PC-3 (cell line): Measurements from ENCODE around the gene CLDN17. TPM values are rescaled to one million over a fixed set of nuclear protein-coding genes. Genes with fewer than 3 reads are reported as not detected.

Experiments
- ATAC-seq: fragments of 200-7000 bp; cut with Tn5 transposase; 2 replicates; pipeline ENCODE4 v1.9.1; 2020; ENCODE audit warnings: mild to moderate bottlenecking, moderate library complexity
- BruUV-seq: library from RNA; stranded (reverse); fragments of 400-500 nt; replicated peaks from 2 replicates; lab custom pipeline; 2021; lab: Mats Ljungman, UMichigan
- CTCF ChIA-PET: fragments of 300-600 bp; sonication (Branson Sonifier 250); formaldehyde crosslinking; loops from one replicate; lab custom pipeline; 2022; ENCODE audit warnings: antibody characterized with exemption; lab: Charles Lee
- POLR2A ChIA-PET: fragments of 300-600 bp; sonication (Branson Sonifier 250); formaldehyde crosslinking; loops from one replicate; lab custom pipeline; 2022; ENCODE audit warnings: antibody characterized with exemption; ENCODE audit not compliant: unreplicated experiment; lab: Charles Lee
- DNase-seq: peaks from one replicate; pipeline ENCODE4 v3.0.0-alpha.2; 2015
- H2AFZ ChIP-seq: fragments of 300-600 bp; sonication (generic); 2 replicates; pipeline ENCODE4 v1.6.0; 2016; ENCODE audit warnings: antibody characterized with exemption, low read length
- H3F3A ChIP-seq: fragments of 300-600 bp; sonication (generic); one replicate; pipeline ENCODE4 v1.6.0; 2017; ENCODE audit warnings: antibody characterized with exemption, low read length, control low read depth, mild to moderate bottlenecking; ENCODE audit not compliant: unreplicated experiment
- H3K27ac ChIP-seq: fragments of 300-600 bp; sonication (generic); 2 replicates; pipeline ENCODE4 v1.5.1; 2016; ENCODE audit warnings: mild to moderate bottlenecking, low read length
- H3K27me3 ChIP-seq: fragments of 300-600 bp; sonication (generic); 2 replicates; pipeline ENCODE4 v1.6.1; 2016; ENCODE audit warnings: low read length, mixed read lengths
- H3K36me3 ChIP-seq: fragments of 300-600 bp; sonication (generic); 2 replicates; pipeline ENCODE4 v1.6.1; 2016; ENCODE audit warnings: low read depth, mixed run types, low read length, mixed read lengths
- H3K4me1 ChIP-seq: fragments of 300-600 bp; sonication (generic); 2 replicates; pipeline ENCODE4 v1.5.1; 2016; ENCODE audit warnings: low read length; ENCODE audit not compliant: insufficient read depth
- H3K4me2 ChIP-seq: fragments of 300-600 bp; sonication (generic); 2 replicates; pipeline ENCODE4 v1.6.0; 2016; ENCODE audit warnings: low read length
- H3K4me3 ChIP-seq: fragments of 300-600 bp; sonication (generic); 2 replicates; pipeline ENCODE4 v1.5.1; 2016; ENCODE audit warnings: mild to moderate bottlenecking, low read length, mixed read lengths
- H3K79me2 ChIP-seq: fragments of 300-600 bp; sonication (generic); 2 replicates; pipeline ENCODE4 v1.6.1; 2017; ENCODE audit warnings: low read length, mixed read lengths
- H3K9ac ChIP-seq: fragments of 300-600 bp; sonication (generic); 2 replicates; pipeline ENCODE4 v1.6.0; 2016; ENCODE audit warnings: mild to moderate bottlenecking, low read length
- H3K9me2 ChIP-seq: fragments of 300-600 bp; sonication (generic); replicated peaks from 2 replicates; pipeline ENCODE4 v1.6.1; 2016; ENCODE audit warnings: mixed run types, low read length, mixed read lengths
- H3K9me3 ChIP-seq: fragments of 300-600 bp; sonication (generic); 2 replicates; pipeline ENCODE4 v1.6.1; 2016; ENCODE audit warnings: low read length, mixed read lengths
- H4K20me1 ChIP-seq: fragments of 300-600 bp; sonication (generic); 2 replicates; pipeline ENCODE4 v1.6.1; 2016; ENCODE audit warnings: low read length, mixed read lengths
- CTCF ChIP-seq: fragments of 300-600 bp; sonication (generic); conservative IDR thresholded peaks from 2 replicates; pipeline ENCODE4 v1.5.1; 2017; ENCODE audit warnings: antibody characterized with exemption, low read depth, mild to moderate bottlenecking, low read length
- EZH2 ChIP-seq: fragments of 300-600 bp; sonication (generic); IDR thresholded peaks from one replicate; pipeline ENCODE4 v1.6.1; 2017; ENCODE audit warnings: antibody characterized with exemption, mild to moderate bottlenecking, low read length; ENCODE audit not compliant: unreplicated experiment
- EZH2phosphoT487 ChIP-seq: fragments of 300-600 bp; sonication (generic); IDR thresholded peaks from 2 replicates; pipeline ENCODE4 v1.6.1; 2018; ENCODE audit warnings: mild to moderate bottlenecking, antibody characterized with exemption, low read length, borderline replicate concordance
- intact Hi-C: fragments of 100-400 bp; cut with micrococcal nuclease; formaldehyde crosslinking; loops from 2 replicates; pipeline ENCODE4 v1.9.0; 2023
- total RNA-seq: library from RNA; depleted of rRNA; stranded (reverse); fragments of >200 nt; gene quantifications from 2 replicates; pipeline ENCODE4 v1.2.3, GENCODE V29; 2014

The CLDN17 gene
- total RNA-seq, 1 experiment from 2014 or later: not detected

- H3K27ac ChIP-seq: no peak overlapping the region
- H4K20me1 ChIP-seq: no peaks in the 10 kb centered on the region
- CTCF ChIA-PET: no interaction called here
- ATAC-seq (no peak), DNase-seq (no peak)
- no peak overlapping the region for H3K4me2 ChIP-seq
- H3F3A ChIP-seq: no peaks in the 10 kb centered on the region
- H3K79me2 ChIP-seq: no peaks in the 10 kb centered on the region
- POLR2A ChIA-PET: no interaction called here
- H3K9me2 ChIP-seq: no peaks in the 10 kb centered on the region; the same call in 1 of the 2 replicates
- no peak overlapping the region for H3K9ac ChIP-seq
- H3K4me3 ChIP-seq: no peak overlapping the region
- peaks cover 11% of the 10 kb centered on the region; the same call in 1 of the 2 replicates for H3K27me3 ChIP-seq
- no peaks in the 10 kb centered on the region for H3K9me3 ChIP-seq
- intact Hi-C loops: no loop called here
- no TSS peak for BruUV-seq
- H3K4me1 ChIP-seq: no peaks in the 10 kb centered on the region
- TF ChIP-seq EZH2: no peak
- no peak for TF ChIP-seq EZH2phosphoT487
- TF ChIP-seq CTCF: no peak
- H2AFZ ChIP-seq: no peak overlapping the region
- H3K36me3 ChIP-seq: no peaks in the 10 kb centered on the region
Measured at GRCh38 chr21:30153697-30154340, 12.8 kb downstream of the CLDN17 start.

GRCh38 chr21:30152792-30153191, 13.8 kb downstream of the CLDN17 start:
- TF ChIP-seq EZH2 (no peak), EZH2phosphoT487 (no peak), CTCF (no peak)
- Histone ChIP-seq H3K4me3 (no peak overlapping the region), H3K9me2 (no peaks in the 10 kb centered on the region; the same call in 1 of the 2 replicates), H3K4me2 (no peak overlapping the region), H3K4me1 (no peaks in the 10 kb centered on the region), H3K79me2 (no peaks in the 10 kb centered on the region), H3K9me3 (no peaks in the 10 kb centered on the region), H3K9ac (no peak overlapping the region), H2AFZ (no peak overlapping the region), H3K36me3 (no peaks in the 10 kb centered on the region), H3K27ac (no peak overlapping the region), H3F3A (no peaks in the 10 kb centered on the region), H4K20me1 (no peaks in the 10 kb centered on the region), H3K27me3 (peaks cover 11% of the 10 kb centered on the region; the same call in 1 of the 2 replicates)
- no peak for ATAC-seq
- DNase-seq: no peak
- intact Hi-C loops: no loop called here
- no TSS peak for BruUV-seq
- CTCF ChIA-PET: no interaction called here
- POLR2A ChIA-PET: no interaction called here

- Histone ChIP-seq H3K79me2 (no peaks in the 10 kb centered on the region), H2AFZ (no peak overlapping the region), H4K20me1 (no peaks in the 10 kb centered on the region), H3K4me1 (peaks cover 12% of the 10 kb centered on the region), H3K27ac (no peak overlapping the region), H3K36me3 (no peaks in the 10 kb centered on the region), H3K27me3 (no peaks in the 10 kb centered on the region), H3K4me3 (no peak overlapping the region), H3K9me3 (no peaks in the 10 kb centered on the region), H3K9me2 (no peaks in the 10 kb centered on the region), H3K4me2 (no peak overlapping the region), H3K9ac (no peak overlapping the region), H3F3A (no peaks in the 10 kb centered on the region)
- ChIA-PET POLR2A (no interaction called here), CTCF (no interaction called here)
- ATAC-seq (no peak), DNase-seq (no peak)
- intact Hi-C loops: no loop called here
- BruUV-seq: no TSS peak
- TF ChIP-seq EZH2phosphoT487: no peak
- TF ChIP-seq EZH2: no peak
- TF ChIP-seq CTCF: no peak
Measured at GRCh38 chr21:30148906-30149305, 17.7 kb downstream of the CLDN17 start.
